Osteoblast (primary cell): ENCODE measurements around the gene WTAP. TPM values are rescaled to one million over a fixed set of nuclear protein-coding genes. Genes with fewer than 3 reads are reported as not detected.

ENCODE experiments used
- DNase-seq: peaks from one replicate; pipeline ENCODE4 v3.0.0; 2011; ENCODE audit warnings: low spot score, mixed read lengths; ENCODE audit not compliant: insufficient read length; ENCODE audit errors: missing footprints
- H2AFZ ChIP-seq: 2 replicates; pipeline ENCODE4 v1.6.0; 2011; ENCODE audit warnings: mild to moderate bottlenecking, low read length
- H3K27ac ChIP-seq: 2 replicates; pipeline ENCODE4 v1.5.1; 2011; ENCODE audit warnings: mild to moderate bottlenecking, low read depth, low read length, moderate library complexity
- H3K27me3 ChIP-seq: 2 replicates; pipeline ENCODE4 v1.6.0; 2012; ENCODE audit warnings: mild to moderate bottlenecking, control low read depth, inconsistent platforms, low read length, moderate library complexity; ENCODE audit not compliant: insufficient read depth
- H3K36me3 ChIP-seq: 2 replicates; pipeline ENCODE4 v1.5.1; 2011; ENCODE audit warnings: mild to moderate bottlenecking, low read length, control low read depth, moderate library complexity; ENCODE audit not compliant: insufficient read depth
- H3K4me1 ChIP-seq: 2 replicates; pipeline ENCODE4 v1.5.1; 2011; ENCODE audit warnings: mild to moderate bottlenecking, low read length, control low read depth, moderate library complexity; ENCODE audit not compliant: insufficient read depth
- H3K4me2 ChIP-seq: 2 replicates; pipeline ENCODE4 v1.6.0; 2011; ENCODE audit warnings: mild to moderate bottlenecking, low read length; ENCODE audit not compliant: insufficient read depth
- H3K4me3 ChIP-seq: fragments of 200-600 bp; sonication (generic); 3 replicates; pipeline ENCODE4 v1.5.1; 2012; ENCODE audit warnings: mild to moderate bottlenecking, low read length, inconsistent platforms; ENCODE audit not compliant: insufficient read depth
- H3K79me2 ChIP-seq: 2 replicates; pipeline ENCODE4 v1.6.0; 2012; ENCODE audit warnings: mild to moderate bottlenecking, low read length, control low read depth, inconsistent platforms; ENCODE audit not compliant: insufficient read depth
- H3K9me3 ChIP-seq: 2 replicates; pipeline ENCODE4 v1.5.1; 2011; ENCODE audit warnings: low read depth, low read length, control low read depth
- H4K20me1 ChIP-seq: 2 replicates; pipeline ENCODE4 v1.6.0; 2012; ENCODE audit warnings: mild to moderate bottlenecking, low read length, control low read depth; ENCODE audit not compliant: insufficient read depth
- total RNA-seq: library from RNA; depleted of rRNA; stranded (reverse); fragments of >200 nt; gene quantifications from 2 replicates; pipeline ENCODE4 v1.2.3, GENCODE V29; 2012
- TF ChIP-seq, protein P1 (sequence below): IDR thresholded peaks from 2 replicates; pipeline ENCODE4 v1.5.1; 2011; ENCODE audit warnings: mild to moderate bottlenecking, low read depth, low read length, moderate library complexity; ENCODE audit errors: extremely low read depth

WTAP gene
- total RNA-seq, 1 donor, result 119 TPM

DNA sequence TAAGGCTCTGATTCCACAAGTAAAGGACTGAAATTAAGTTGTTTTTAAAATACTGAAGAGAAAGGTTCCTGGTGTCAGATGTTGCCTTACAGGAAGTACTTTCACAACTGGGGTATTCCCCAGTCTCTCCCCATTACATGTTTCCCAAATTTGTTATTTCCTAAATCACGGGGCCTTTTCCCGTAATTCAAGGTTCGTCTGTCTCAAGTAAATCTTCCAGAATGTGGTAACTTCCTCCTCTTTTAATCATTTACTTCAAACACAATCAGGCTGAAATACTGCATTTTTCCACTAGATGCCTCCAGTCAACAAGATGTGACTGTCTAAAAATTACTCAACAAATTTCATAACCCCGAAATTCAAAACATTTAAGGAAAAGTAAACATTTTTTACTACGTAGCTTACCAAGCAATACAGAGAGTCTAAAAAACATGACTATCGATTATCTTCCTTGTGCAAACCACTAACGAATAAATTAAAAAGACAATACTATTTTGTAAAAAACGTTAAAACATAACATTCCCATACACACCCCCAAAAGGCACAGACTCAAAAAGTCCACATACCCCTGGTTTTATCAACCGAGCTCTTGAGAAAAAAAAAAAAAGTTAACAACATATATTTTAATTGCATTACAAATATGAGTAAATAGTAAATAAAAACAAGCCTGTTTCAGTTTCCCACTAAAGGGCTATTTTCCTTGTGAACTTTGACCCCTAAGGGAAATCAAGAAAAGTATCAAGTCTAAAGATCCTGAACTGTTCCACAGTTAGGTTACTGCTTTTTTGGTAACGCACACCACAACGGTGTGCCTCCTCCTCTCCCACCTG, 36.0 kb upstream of the WTAP start:
- DNase-seq, result peak; percentile 90
- H2AFZ ChIP-seq, result peak overlapping the region; percentile 83
- no peaks in the 10 kb centered on the region for H3K9me3 ChIP-seq
- no peaks in the 10 kb centered on the region for H3K27me3 ChIP-seq
- peak overlapping the region; percentile 84 for H3K4me2 ChIP-seq
- peaks cover 19% of the 10 kb centered on the region for H3K36me3 ChIP-seq
- peaks cover 59% of the 10 kb centered on the region for H3K79me2 ChIP-seq
- peak overlapping the region; percentile 71 for H3K27ac ChIP-seq
- H4K20me1 ChIP-seq, result peaks cover 5% of the 10 kb centered on the region
- peaks cover 22% of the 10 kb centered on the region for H3K4me1 ChIP-seq
- TF ChIP-seq, protein P1, sequence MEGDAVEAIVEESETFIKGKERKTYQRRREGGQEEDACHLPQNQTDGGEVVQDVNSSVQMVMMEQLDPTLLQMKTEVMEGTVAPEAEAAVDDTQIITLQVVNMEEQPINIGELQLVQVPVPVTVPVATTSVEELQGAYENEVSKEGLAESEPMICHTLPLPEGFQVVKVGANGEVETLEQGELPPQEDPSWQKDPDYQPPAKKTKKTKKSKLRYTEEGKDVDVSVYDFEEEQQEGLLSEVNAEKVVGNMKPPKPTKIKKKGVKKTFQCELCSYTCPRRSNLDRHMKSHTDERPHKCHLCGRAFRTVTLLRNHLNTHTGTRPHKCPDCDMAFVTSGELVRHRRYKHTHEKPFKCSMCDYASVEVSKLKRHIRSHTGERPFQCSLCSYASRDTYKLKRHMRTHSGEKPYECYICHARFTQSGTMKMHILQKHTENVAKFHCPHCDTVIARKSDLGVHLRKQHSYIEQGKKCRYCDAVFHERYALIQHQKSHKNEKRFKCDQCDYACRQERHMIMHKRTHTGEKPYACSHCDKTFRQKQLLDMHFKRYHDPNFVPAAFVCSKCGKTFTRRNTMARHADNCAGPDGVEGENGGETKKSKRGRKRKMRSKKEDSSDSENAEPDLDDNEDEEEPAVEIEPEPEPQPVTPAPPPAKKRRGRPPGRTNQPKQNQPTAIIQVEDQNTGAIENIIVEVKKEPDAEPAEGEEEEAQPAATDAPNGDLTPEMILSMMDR, result peak; percentile 88
- H3K4me3 ChIP-seq, result peak overlapping the region; percentile 85

DNA sequence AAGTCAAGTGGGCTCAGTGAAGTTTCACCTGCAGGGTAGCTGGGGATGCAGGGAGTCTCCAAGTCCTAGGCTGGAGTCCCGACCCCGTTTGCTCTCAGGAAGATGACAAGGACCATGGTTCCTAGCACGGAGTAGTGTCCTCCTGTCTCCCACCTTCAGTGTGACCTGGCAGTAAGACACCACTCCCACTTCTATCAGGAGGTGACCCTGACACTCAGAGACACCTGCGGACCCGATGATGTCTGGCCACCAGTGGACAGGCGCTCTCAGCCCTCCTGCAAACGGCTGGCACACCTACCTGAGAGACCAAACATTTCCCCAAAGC, 35.4 kb upstream of the WTAP start:
- peak overlapping the region; percentile 85 for H3K4me3 ChIP-seq
- peaks cover 5% of the 10 kb centered on the region for H4K20me1 ChIP-seq
- peak overlapping the region; percentile 84 for H3K4me2 ChIP-seq
- DNase-seq, result peak; percentile 78
- peaks cover 13% of the 10 kb centered on the region for H3K36me3 ChIP-seq
- peak overlapping the region; percentile 83 for H2AFZ ChIP-seq
- H3K9me3 ChIP-seq, result no peaks in the 10 kb centered on the region
- H3K27ac ChIP-seq, result peak overlapping the region; percentile 71
- TF ChIP-seq, protein P1, result no peak
- no peaks in the 10 kb centered on the region for H3K27me3 ChIP-seq
- H3K4me1 ChIP-seq, result peaks cover 22% of the 10 kb centered on the region
- peaks cover 55% of the 10 kb centered on the region for H3K79me2 ChIP-seq

DNA sequence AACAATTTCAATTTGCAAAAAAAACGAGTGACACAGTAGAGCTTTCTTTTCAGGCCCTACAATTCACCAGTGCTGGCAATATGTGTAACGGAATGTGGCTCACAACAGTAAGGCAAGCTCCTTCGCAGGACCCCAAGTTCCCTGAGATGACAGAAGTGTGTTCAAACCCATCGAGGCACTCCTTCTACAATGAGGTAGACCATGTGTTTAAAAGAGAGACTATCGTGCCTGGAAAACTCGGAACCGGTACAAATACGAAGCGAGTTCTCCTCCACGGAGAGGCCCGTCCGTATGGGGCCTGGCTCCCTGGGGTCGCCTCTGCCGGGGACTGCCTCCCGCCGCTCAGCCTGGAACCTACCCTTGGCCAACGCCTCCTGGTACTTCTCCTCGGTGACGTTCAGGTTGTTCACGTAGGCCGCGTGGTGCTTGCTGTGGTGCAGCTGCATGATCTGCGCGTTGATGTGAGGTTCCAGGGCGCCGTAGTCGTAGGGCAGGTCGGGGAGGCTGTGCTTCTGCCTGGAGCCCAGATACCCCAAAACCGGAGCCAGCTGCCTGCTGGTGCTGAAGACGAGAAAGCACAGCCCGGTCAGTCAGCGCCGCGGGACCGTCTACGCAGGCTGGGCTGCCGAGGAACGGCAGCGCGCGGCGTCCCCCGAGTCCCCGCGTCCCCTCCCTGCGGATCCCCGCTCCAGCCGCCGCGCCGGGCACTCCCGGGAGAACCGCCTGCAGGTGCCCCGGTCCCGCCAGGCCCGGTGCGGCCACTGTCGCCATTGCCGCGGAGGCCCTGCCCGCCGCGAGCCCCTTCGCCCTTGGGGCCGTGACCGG, 34.8 kb upstream of the WTAP start:
- Histone ChIP-seq H3K27me3 (no peaks in the 10 kb centered on the region), H3K79me2 (peaks cover 50% of the 10 kb centered on the region), H2AFZ (peak overlapping the region; percentile 83), H3K9me3 (no peaks in the 10 kb centered on the region), H3K36me3 (peaks cover 8% of the 10 kb centered on the region), H4K20me1 (peaks cover 5% of the 10 kb centered on the region), H3K4me2 (peak overlapping the region; percentile 84), H3K4me3 (peak overlapping the region; percentile 85), H3K27ac (peak overlapping the region; percentile 71), H3K4me1 (peaks cover 22% of the 10 kb centered on the region)
- TF ChIP-seq, protein P1, result no peak
- DNase-seq, result peak; percentile 93
